Skeletal muscle satellite cell (primary cell): ENCODE measurements around the gene TNFAIP8L2.
A peak's percentile ranks its signal among the peaks of the same experiment; 100 is the strongest.

Source experiments
- H3K27me3 ChIP-seq: 2 replicates; pipeline ENCODE4 v1.7.0; 2013; ENCODE audit warnings: low read length; ENCODE audit not compliant: control insufficient read depth, insufficient read depth
- H3K36me3 ChIP-seq: 2 replicates; pipeline ENCODE4 v1.7.0; 2013; ENCODE audit warnings: mild to moderate bottlenecking, control low read depth, low read length; ENCODE audit not compliant: insufficient read depth
- H3K4me1 ChIP-seq: 2 replicates; pipeline ENCODE4 v1.7.0; 2013; ENCODE audit warnings: low read length; ENCODE audit not compliant: control insufficient read depth, insufficient read depth
- H3K4me2 ChIP-seq: 2 replicates; pipeline ENCODE4 v1.7.0; 2013; ENCODE audit warnings: mild to moderate bottlenecking, low read length
- H3K4me3 ChIP-seq: 2 replicates; pipeline ENCODE4 v1.7.0; 2013; ENCODE audit warnings: low read length
- H3K9ac ChIP-seq: 2 replicates; pipeline ENCODE4 v1.7.0; 2013; ENCODE audit warnings: mild to moderate bottlenecking, low read depth, low read length, moderate library complexity
- H3K9me3 ChIP-seq: replicated peaks from 2 replicates; pipeline ENCODE4 v1.7.0; 2013; ENCODE audit warnings: mild to moderate bottlenecking, control low read depth, low read length

The TNFAIP8L2 gene

DNA sequence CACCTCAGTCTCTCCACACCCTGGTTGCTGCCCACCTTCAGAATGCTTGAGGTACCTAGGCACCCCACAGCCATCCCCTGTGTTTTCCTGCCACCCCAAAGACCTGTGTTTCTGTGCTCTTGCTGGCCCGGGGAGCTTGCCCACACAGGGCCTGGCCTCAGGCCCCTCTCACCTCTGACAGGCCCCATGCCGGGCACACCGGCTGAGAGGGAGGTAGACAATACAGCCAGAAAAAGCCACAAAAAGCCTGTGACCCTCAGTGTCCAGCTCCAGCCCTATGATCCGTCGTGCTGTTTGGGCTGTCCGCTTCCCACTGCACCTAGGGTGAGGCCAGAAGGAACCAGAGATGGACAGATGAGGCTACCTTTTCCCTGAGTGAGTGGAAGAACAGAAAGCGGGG, 21.5 kb upstream of the TNFAIP8L2 start:
- no peak overlapping the region for H3K4me3 ChIP-seq
- no peaks in the 10 kb centered on the region for H3K27me3 ChIP-seq
- no peak overlapping the region for H3K9ac ChIP-seq
- no peak overlapping the region for H3K4me2 ChIP-seq
- H3K4me1 ChIP-seq, result no peaks in the 10 kb centered on the region
- no peaks in the 10 kb centered on the region for H3K36me3 ChIP-seq
- no peaks in the 10 kb centered on the region for H3K9me3 ChIP-seq

- H3K4me3 ChIP-seq, result no peak overlapping the region
- H3K9ac ChIP-seq, result no peak overlapping the region
- no peaks in the 10 kb centered on the region for H3K27me3 ChIP-seq
Observed at GRCh38 chr1:151135433-151136385, 20.7 kb upstream of the TNFAIP8L2 start.

GRCh38 chr1:151137789-151138188, 18.7 kb upstream of the TNFAIP8L2 start:
- Histone ChIP-seq H3K36me3 (no peaks in the 10 kb centered on the region), H3K4me1 (peaks cover 2% of the 10 kb centered on the region), H3K4me3 (no peak overlapping the region), H3K9me3 (no peaks in the 10 kb centered on the region), H3K9ac (no peak overlapping the region), H3K4me2 (no peak overlapping the region), H3K27me3 (no peaks in the 10 kb centered on the region)

More at GRCh38 chr1:151135433-151136385, 20.7 kb upstream of the TNFAIP8L2 start:
- Histone ChIP-seq H3K4me1 (no peaks in the 10 kb centered on the region), H3K4me2 (no peak overlapping the region), H3K36me3 (no peaks in the 10 kb centered on the region), H3K9me3 (no peaks in the 10 kb centered on the region)

- H3K4me1 ChIP-seq, result peaks cover 25% of the 10 kb centered on the region
- H3K9me3 ChIP-seq, result no peaks in the 10 kb centered on the region
- H3K9ac ChIP-seq, result no peak overlapping the region
- H3K4me3 ChIP-seq, result no peak overlapping the region
- no peaks in the 10 kb centered on the region for H3K27me3 ChIP-seq
- H3K4me2 ChIP-seq, result no peak overlapping the region
- H3K36me3 ChIP-seq, result no peaks in the 10 kb centered on the region
Observed at GRCh38 chr1:151142411-151143056, 13.9 kb upstream of the TNFAIP8L2 start.

GRCh38 chr1:151143057-151143435, 13.4 kb upstream of the TNFAIP8L2 start:
- Histone ChIP-seq H3K4me1 (peaks cover 25% of the 10 kb centered on the region), H3K27me3 (no peaks in the 10 kb centered on the region), H3K9ac (no peak overlapping the region), H3K4me3 (no peak overlapping the region), H3K36me3 (no peaks in the 10 kb centered on the region), H3K4me2 (no peak overlapping the region), H3K9me3 (no peaks in the 10 kb centered on the region)

DNA sequence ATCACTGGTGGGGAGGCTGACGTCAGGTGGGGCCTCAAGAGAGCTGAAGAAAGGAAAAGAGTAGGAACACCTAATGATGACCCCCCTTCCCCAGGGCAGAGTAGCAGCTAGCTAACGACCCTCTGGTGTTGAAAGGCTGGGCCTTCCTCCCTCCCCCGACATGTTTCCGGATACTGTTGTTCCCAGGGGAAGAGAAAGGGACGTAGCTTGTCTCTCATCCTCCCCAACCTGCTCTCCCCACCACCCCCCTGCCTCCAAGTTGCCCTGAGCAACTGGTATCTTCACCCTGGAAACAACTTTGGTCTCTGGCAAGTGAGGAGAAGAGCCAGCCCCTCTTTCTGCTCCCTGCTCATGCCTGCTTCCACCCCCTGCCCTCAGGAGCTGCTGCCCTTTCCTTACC, 12.5 kb upstream of the TNFAIP8L2 start:
- Histone ChIP-seq H3K4me1 (peaks cover 25% of the 10 kb centered on the region), H3K4me2 (no peak overlapping the region), H3K27me3 (no peaks in the 10 kb centered on the region), H3K9ac (no peak overlapping the region), H3K36me3 (no peaks in the 10 kb centered on the region), H3K9me3 (no peaks in the 10 kb centered on the region), H3K4me3 (no peak overlapping the region)

- peak overlapping the region; percentile 91 for H3K4me2 ChIP-seq
- no peaks in the 10 kb centered on the region for H3K36me3 ChIP-seq
- no peaks in the 10 kb centered on the region for H3K27me3 ChIP-seq
- H3K9me3 ChIP-seq, result no peaks in the 10 kb centered on the region
- no peak overlapping the region for H3K9ac ChIP-seq
- peaks cover 25% of the 10 kb centered on the region for H3K4me1 ChIP-seq
- no peak overlapping the region for H3K4me3 ChIP-seq
Observed at GRCh38 chr1:151144474-151145303, 11.8 kb upstream of the TNFAIP8L2 start.

DNA sequence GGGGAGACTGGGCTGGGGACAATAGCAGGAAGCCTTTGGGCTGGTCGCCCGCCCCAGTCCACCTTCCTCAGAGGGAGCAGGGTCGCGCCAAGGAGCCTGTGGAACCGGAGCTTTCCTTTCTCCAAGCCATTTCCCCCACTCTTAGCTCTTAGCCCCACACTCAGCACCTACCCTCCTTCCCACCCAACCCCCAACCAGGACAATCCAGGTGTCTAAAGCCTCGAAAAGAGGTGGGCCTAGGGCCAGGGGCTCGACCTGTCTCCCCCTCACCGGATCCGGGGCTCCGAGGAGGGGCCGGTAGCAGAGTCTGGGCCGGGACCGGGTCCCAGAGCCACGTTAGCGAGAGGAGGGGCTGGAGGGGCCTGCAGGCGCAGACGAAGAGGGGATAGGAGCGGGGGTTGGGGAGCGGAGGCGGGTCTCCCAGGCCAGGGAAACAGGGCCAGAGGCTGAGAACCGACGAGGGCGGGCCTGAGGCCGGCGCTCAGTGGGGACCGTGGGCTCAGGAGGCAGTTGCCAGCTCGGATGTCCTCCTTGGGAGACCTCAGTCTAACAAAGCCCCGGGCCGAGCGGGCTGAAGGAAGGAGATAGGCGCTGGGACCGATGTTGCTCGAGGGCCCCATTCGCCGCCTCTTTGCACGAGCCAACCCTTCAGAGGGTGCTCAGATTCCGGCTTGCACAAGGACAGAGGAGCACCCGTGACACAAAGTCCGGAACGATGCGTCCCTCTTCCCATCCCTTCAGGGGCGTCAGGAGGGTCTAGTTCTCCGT, 11.0 kb upstream of the TNFAIP8L2 start:
- H3K4me3 ChIP-seq, result peak overlapping the region; percentile 79
- no peaks in the 10 kb centered on the region for H3K36me3 ChIP-seq
- H3K9ac ChIP-seq, result peak overlapping the region; percentile 69
- H3K4me1 ChIP-seq, result peaks cover 25% of the 10 kb centered on the region
- no peaks in the 10 kb centered on the region for H3K27me3 ChIP-seq
- peak overlapping the region; percentile 91 for H3K4me2 ChIP-seq
- no peaks in the 10 kb centered on the region for H3K9me3 ChIP-seq

- H3K4me1 ChIP-seq, result peaks cover 25% of the 10 kb centered on the region
- peak overlapping the region; percentile 91 for H3K4me2 ChIP-seq
- H3K27me3 ChIP-seq, result no peaks in the 10 kb centered on the region
- peak overlapping the region; percentile 69 for H3K9ac ChIP-seq
- H3K9me3 ChIP-seq, result no peaks in the 10 kb centered on the region
- H3K36me3 ChIP-seq, result no peaks in the 10 kb centered on the region
- peak overlapping the region; percentile 79 for H3K4me3 ChIP-seq
Observed at GRCh38 chr1:151146072-151146411, 10.4 kb upstream of the TNFAIP8L2 start.

GRCh38 chr1:151146412-151147131, 9.9 kb upstream of the TNFAIP8L2 start, which contains the start of gene SEMA6C:
Gene SEMA6C (minus strand): TSS chr1:151146631. CDS start chr1:151142621, 4,010 bp downstream.
- peaks cover 25% of the 10 kb centered on the region for H3K4me1 ChIP-seq

More at GRCh38 chr1:151146412-151147131, 9.9 kb upstream of the TNFAIP8L2 start, which contains the start of gene SEMA6C:
- Histone ChIP-seq H3K4me2 (peak within 1 kb of the TSS; percentile 91), H3K9ac (peak within 1 kb of the TSS; percentile 69), H3K9me3 (no peaks in the 10 kb centered on the region), H3K4me3 (peak within 1 kb of the TSS; percentile 79), H3K36me3 (no peaks in the 10 kb centered on the region), H3K27me3 (no peaks in the 10 kb centered on the region)
